ENCODE data around the gene CACNA1D. TPM values are rescaled to one million over a fixed set of nuclear protein-coding genes. Genes with fewer than 3 reads are reported as not detected.

Gene CACNA1D
- total RNA-seq, 2 experiments from 2014 or later: 0.31 to 0.32 TPM

DNA sequence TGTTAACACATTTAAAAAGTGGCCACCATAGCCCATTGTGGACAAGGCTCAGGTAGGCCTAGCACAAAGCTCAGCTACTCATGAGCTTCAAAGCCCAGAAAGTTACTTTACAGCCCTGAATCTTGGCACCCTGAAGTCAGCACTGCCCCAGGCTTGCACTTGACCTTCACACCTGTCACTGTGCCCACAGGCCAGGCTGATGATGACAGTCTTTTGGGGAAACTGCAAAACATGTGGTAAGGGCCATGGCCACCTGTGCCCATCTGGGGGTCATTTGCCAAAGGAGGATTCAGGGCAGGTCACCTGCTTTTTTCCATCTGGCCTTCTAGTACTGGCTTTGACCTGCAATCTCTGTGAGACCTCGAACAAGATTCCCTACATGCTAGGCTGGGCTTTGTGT, 340.8 kb downstream of the CACNA1D start:
- H3K4me1 Mint-ChIP-seq (ENCODE audit: low read depth): no peaks in the 10 kb centered on the region

DNA sequence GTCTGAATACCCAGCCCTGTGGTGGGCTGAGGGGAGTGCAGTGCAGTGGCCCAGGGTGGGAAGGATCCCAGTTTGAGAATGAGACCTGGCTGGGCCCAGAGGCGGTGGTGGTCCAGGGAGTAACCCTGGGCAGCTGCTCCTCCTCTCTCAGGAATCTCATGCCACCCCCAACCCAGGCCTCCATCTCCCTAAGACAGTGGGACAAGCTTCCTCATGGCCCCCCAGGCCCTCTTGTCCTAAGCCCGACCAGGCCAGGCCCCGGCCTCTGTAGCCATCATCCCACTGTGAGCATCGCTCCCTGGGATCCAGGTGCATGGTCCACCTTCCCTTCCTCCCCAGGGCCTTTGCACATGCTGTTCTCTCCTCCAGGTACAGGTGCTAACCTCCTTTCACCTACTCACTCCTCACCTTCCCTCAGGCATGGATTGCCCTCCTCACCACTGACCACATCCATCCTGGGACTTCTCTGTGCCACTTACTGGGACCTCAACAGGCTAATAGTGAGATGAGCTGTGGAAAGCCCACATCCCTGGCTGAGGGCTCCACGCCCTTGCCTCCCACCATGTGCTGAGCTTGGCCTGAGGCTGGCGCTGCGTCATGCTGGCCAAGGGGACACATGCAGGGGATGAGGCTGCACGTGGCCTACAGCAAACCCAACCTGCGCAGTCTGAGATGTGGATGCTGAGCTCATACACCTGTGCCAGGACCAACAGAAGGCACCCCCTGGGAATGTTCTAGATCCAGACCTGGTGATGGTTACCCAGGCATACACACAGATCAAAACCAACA, 341.9 kb downstream of the CACNA1D start:
- peaks cover 3% of the 10 kb centered on the region for H3K27me3 Mint-ChIP-seq (ENCODE audit: low read depth)
- CTCF ChIA-PET: no interaction called here

More for the DNA sequence above, 340.8 kb downstream of the CACNA1D start:
- Mint-ChIP-seq H3K9me3 (ENCODE audit: insufficient read depth) (no peaks in the 10 kb centered on the region), H3K27me3 (ENCODE audit: low read depth) (peaks cover 2% of the 10 kb centered on the region), H3K27ac (no peak overlapping the region), H3K36me3 (ENCODE audit: low read depth) (no peaks in the 10 kb centered on the region), H3K4me3 (no peak overlapping the region)
- POLR2A ChIA-PET: no interaction called here
- DNase-seq: no peak
- CTCF ChIA-PET: no interaction called here
- no peak for ATAC-seq

DNA sequence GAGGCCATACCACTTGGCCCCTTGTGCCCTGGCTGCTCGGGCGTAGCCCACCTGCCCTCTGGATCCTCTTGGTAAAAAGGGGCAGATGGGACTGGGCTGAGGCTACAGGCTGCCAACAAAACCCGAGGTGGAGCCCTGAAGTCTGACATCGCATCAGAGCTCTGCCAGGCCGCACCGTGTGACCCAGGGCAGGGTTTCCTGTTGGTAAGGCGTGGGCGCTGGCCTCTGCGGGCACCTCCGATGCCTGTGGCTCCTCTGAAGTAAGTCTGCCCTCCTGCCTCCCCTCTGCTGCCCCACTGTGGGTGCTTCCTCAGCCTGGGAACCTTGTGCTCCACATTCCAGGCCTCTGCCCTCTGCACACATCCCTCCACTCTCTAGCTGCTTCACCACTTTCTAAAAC, 342.9 kb downstream of the CACNA1D start:
- Mint-ChIP-seq H3K27me3 (ENCODE audit: low read depth) (peaks cover 7% of the 10 kb centered on the region), H3K9me3 (ENCODE audit: insufficient read depth) (no peaks in the 10 kb centered on the region), H3K36me3 (ENCODE audit: low read depth) (no peaks in the 10 kb centered on the region), H3K4me1 (ENCODE audit: low read depth) (no peaks in the 10 kb centered on the region), H3K27ac (no peak overlapping the region), H3K4me3 (no peak overlapping the region)
- ATAC-seq: no peak
- no peak for DNase-seq
- ChIA-PET POLR2A (no interaction called here), CTCF (no interaction called here)

More for the DNA sequence above, 341.9 kb downstream of the CACNA1D start:
- ATAC-seq: no peak
- POLR2A ChIA-PET: no interaction called here
- Mint-ChIP-seq H3K4me1 (ENCODE audit: low read depth) (no peaks in the 10 kb centered on the region), H3K27ac (no peak overlapping the region), H3K36me3 (ENCODE audit: low read depth) (no peaks in the 10 kb centered on the region), H3K9me3 (ENCODE audit: insufficient read depth) (no peaks in the 10 kb centered on the region), H3K4me3 (no peak overlapping the region)
- DNase-seq: no peak

DNA sequence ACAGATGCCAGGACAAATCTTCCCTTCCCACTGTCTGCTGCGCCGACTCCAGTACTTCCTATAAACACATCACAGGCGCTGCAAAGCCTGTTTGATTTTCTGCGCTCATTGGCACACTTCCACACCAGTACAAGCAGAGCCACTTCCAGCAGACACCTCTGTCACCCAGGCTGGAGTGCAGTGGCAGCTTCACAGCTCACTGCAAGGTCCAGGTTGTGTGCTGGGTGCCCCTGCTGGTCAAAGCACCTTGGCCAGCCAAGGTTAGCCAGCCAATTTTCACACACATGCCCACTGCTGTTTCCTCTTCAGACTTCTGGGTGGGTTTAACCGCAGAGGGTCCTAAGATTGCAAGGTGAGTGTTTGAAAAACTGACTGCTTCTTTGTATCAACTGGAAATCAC, 346.9 kb downstream of the CACNA1D start:
- H3K27me3 Mint-ChIP-seq (ENCODE audit: low read depth): peaks cover 31% of the 10 kb centered on the region
- no peaks in the 10 kb centered on the region for H3K9me3 Mint-ChIP-seq (ENCODE audit: insufficient read depth)
- ATAC-seq (no peak), DNase-seq (no peak)
- no peak overlapping the region for H3K27ac Mint-ChIP-seq
- POLR2A ChIA-PET: no interaction called here
- H3K4me1 Mint-ChIP-seq (ENCODE audit: low read depth): no peaks in the 10 kb centered on the region
- CTCF ChIA-PET: no interaction called here
- no peaks in the 10 kb centered on the region for H3K36me3 Mint-ChIP-seq (ENCODE audit: low read depth)
- H3K4me3 Mint-ChIP-seq: no peak overlapping the region

DNA sequence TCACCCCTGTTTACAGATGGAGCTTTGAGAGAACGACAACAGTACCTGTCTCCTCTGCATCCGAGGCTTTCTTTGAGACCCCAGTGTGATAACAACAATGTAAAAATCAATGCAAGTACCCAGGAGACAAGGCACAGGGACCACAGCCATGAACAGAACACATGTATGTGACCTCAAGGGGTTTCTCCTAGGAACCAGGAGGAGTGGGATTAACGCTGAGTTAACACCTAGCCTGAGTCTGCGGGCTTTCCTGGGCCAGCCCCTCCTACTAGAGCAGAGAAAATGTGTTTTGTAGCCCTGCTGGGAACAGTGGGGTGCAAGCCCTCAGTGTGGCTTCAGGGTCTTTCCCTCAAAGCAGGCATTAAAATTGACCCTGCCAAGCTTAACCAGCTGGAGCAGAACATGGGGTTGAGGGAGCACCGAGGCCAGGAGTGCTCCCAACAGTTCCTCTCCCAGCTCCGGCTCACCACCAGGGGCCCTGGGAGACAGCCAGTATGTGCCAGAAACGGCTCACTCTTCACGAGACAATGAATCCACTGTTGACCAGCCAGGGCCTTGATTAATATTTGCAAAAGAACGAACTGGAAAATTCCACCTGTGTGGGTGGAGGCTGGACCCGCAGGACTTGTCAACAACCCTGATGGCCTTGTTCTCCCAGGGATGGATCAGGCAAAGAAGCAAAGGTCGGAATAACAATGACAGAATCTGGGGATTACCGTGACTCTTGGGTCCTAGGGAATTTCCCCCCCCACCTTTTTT, 348.2 kb downstream of the CACNA1D start:
- peaks cover 40% of the 10 kb centered on the region for H3K27me3 Mint-ChIP-seq (ENCODE audit: low read depth)
- CTCF ChIA-PET: no interaction called here
- H3K9me3 Mint-ChIP-seq (ENCODE audit: insufficient read depth): no peaks in the 10 kb centered on the region
- peaks cover 2% of the 10 kb centered on the region for H3K4me1 Mint-ChIP-seq (ENCODE audit: low read depth)
- no peak overlapping the region for H3K4me3 Mint-ChIP-seq
- H3K27ac Mint-ChIP-seq: no peak overlapping the region
- POLR2A ChIA-PET: no interaction called here
- no peak for ATAC-seq
- H3K36me3 Mint-ChIP-seq (ENCODE audit: low read depth): no peaks in the 10 kb centered on the region
- DNase-seq: no peak

DNA sequence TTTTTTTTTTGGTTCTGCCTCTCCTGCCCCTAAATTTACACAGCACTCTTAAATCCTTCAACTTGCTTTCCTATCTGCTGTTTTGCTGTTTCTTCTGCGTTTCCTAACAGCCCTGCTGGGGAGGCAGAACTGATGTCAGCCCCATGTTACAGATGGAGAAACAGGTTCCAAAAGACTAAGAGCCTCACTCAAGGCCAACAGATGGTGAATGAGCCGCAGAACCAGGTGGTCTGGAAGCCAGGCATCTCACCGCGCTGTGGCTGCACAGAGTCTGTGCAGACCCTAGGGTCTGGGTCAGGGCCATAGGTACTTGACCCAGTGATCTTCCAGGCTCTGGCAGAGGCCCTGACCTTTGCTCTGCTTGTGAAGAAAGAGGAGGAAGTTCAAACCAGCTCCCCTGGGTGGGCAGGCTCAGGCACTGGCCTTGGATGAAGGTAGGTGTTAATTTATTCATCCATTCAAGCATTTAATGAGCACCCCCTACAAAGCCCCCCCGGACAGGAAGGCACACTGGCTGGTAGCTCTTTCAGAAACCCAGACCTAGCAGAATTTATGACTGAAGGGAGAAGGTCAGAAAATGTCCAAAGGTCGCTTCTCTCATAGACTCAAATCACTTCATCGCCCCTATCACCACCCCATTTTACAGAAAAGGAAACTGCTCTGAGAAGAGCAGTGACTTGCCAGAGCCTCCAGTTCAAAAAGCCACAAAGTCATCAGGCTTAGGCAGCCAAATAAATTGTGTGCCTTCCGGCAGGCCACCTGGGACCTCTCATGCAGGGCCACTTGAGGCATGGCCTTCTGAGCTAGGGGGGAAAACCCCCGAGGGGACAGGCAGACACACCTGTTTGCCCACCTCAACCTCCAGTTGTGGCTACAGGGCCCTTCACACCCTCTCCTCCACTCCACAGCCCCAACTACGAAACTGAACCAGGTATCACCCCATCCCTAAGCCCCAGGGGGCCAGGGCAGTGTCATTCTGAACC, 349.1 kb downstream of the CACNA1D start:
- DNase-seq (no peak), ATAC-seq (no peak)
- Mint-ChIP-seq H3K4me3 (no peak overlapping the region), H3K27me3 (ENCODE audit: low read depth) (peaks cover 42% of the 10 kb centered on the region), H3K27ac (no peak overlapping the region), H3K9me3 (ENCODE audit: insufficient read depth) (no peaks in the 10 kb centered on the region), H3K4me1 (ENCODE audit: low read depth) (peaks cover 2% of the 10 kb centered on the region), H3K36me3 (ENCODE audit: low read depth) (no peaks in the 10 kb centered on the region)
- ChIA-PET CTCF (no interaction called here), POLR2A (no interaction called here)

DNA sequence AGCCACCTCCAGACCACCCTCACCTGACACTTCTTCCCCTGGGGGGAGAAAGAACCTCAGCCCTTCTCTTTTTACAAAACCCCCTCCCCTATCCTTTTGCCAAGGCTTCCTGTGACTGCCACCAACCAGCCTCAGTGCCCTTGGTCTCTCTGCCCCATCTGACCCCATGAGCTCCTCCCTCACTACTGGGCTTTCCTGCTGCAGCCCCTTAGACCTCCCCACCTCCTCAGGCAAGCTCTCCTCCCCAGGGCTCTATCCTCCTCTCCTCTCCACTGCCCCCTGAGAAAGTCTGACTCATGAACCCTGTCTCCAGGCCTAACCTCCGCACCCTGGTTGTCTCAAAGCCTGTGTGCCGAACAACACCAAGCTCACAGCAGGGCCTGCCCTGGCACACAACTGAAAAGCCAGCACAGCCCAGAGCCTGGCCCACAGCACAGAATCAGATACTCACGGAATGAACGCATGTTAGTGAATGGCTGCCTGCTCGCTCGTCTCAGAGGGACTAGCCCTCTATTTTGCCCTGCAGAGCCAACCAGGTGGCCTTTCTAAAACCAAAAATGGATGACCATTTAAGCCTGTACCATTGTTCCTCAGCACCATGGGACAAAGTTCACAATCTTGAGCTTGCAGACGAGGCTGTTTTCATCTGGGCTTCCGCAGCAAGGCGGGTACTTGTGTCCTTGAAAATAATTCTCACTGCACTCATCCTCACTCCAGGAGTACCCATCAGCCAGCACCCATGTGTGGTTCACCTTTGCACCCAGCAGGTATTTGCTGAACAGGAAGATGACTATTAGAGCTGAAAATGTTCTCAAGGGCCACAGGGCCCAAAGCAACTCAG, 350.1 kb downstream of the CACNA1D start:
- CTCF ChIA-PET: no interaction called here
- Mint-ChIP-seq H3K4me3 (no peak overlapping the region), H3K27ac (no peak overlapping the region), H3K36me3 (ENCODE audit: low read depth) (no peaks in the 10 kb centered on the region), H3K27me3 (ENCODE audit: low read depth) (peaks cover 45% of the 10 kb centered on the region), H3K4me1 (ENCODE audit: low read depth) (peaks cover 2% of the 10 kb centered on the region), H3K9me3 (ENCODE audit: insufficient read depth) (no peaks in the 10 kb centered on the region)
- POLR2A ChIA-PET: no interaction called here
- DNase-seq: no peak
- ATAC-seq: no peak

DNA sequence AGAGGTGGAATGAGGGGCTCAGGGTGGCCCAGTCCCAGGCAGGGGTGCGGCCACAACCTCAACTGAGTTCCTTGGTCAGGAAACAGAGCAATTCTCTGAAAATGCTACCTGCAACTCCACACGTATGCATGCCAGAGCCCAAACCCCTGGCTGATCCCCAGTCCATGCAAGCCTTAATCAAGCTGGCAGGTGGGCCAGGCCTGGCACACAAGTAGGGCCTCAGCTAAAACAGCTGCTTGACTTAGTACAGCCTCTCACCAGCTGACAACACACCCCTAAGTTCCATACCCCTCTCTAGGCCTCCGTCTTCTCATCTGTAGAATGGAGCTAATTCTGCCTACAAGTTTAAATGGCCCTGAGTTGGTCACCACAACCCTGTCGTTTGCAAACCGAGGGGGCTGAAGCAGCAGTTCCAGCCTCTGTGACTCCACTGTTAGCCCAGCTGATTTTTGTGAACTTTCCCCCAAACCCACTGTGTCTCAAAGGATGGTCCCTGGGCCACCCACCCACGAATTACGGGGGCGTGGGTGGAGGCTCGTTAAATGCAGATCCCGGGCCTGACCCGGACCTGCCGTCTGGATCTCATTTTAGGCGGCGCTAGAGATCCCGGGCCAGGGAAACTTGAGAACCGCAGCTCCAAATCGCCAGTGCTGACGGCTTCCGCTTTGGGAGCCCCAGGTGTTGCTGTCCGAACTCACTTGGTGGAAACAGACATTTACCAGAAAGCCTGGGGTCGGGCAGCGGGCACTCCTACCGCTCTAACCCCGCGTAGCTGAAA, 350.9 kb downstream of the CACNA1D start:
- Mint-ChIP-seq H3K4me3 (peak overlapping the region; percentile 46), H3K36me3 (ENCODE audit: low read depth) (no peaks in the 10 kb centered on the region), H3K4me1 (ENCODE audit: low read depth) (peaks cover 2% of the 10 kb centered on the region), H3K9me3 (ENCODE audit: insufficient read depth) (no peaks in the 10 kb centered on the region), H3K27ac (no peak overlapping the region), H3K27me3 (ENCODE audit: low read depth) (peaks cover 49% of the 10 kb centered on the region)
- ATAC-seq (no peak), DNase-seq (no peak)
- ChIA-PET POLR2A (no interaction called here), CTCF (no interaction called here)

DNA sequence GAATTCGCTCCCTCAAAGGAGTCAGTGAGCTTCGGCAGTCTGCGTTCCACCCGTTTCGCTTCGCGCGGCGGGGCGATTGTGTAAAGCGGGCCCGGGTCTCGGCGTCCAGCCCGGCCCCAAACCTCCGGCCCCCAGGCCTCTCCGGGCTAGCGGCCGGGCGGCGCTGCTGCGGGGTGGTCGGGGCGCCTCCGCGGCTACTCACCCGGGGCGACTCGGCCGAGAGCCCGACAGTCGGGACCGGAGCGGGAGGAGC, 351.4 kb downstream of the CACNA1D start:
- H3K9me3 Mint-ChIP-seq (ENCODE audit: insufficient read depth): no peaks in the 10 kb centered on the region
- no peak overlapping the region for H3K27ac Mint-ChIP-seq
- ATAC-seq: peak; percentile 57
- H3K4me1 Mint-ChIP-seq (ENCODE audit: low read depth): peaks cover 2% of the 10 kb centered on the region
- H3K36me3 Mint-ChIP-seq (ENCODE audit: low read depth): no peaks in the 10 kb centered on the region
- ChIA-PET CTCF (no interaction called here), POLR2A (no interaction called here)
- no peak for DNase-seq
- H3K4me3 Mint-ChIP-seq: peak overlapping the region; percentile 18
- H3K27me3 Mint-ChIP-seq (ENCODE audit: low read depth): peaks cover 47% of the 10 kb centered on the region

DNA sequence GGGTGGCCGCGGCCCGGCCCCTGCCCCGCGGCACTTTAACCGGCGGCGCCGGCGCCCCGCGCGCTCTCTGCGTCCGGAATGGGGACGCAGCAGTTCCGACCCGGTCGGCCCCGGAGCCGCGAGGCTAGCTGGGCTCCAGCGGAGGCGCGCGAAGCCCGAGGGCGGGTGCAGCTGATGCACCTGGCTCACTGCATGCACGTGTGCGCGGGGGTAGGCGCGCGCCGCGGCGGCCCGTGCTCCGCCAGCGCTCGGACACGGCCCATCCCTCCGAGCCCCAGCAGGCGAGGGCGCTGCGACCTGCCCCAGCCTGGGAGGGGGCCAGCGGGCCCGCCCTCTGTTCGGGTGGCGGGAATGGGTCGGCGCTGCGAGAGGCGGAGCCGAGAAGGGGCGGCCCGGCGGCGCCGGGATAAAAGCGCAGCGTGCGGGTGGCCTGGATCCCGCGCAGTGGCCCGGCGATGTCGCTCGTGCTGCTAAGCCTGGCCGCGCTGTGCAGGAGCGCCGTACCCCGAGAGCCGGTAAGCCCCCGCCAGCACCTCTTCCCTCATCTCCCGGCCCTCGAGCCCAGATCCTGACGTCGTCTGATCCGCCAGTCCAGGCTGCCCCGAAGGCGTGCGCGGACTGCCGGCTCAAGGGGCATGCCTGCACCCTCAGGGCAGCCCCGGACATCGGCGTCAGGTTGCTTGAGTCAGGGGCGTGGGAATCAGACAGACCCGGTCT, 351.9 kb downstream of the CACNA1D start, which contains the start of the genes CHDH and IL17RB:
TSS of gene CHDH (minus strand) at position 286 of the 717 bp plus-strand sequence. CDS start 22,411 bp downstream, outside the sequence.
TSS of gene IL17RB (plus strand) at position 435 of the 717 bp plus-strand sequence. CDS start at position 456, 21 bp downstream.
- H3K27ac Mint-ChIP-seq: no peak within 1 kb of the TSS
- H3K9me3 Mint-ChIP-seq (ENCODE audit: insufficient read depth): no peaks in the 10 kb centered on the region
- DNase-seq (no peak), ATAC-seq (peak; percentile 68)
- no peaks in the 10 kb centered on the region for H3K36me3 Mint-ChIP-seq (ENCODE audit: low read depth)
- H3K4me1 Mint-ChIP-seq (ENCODE audit: low read depth): peaks cover 2% of the 10 kb centered on the region
- H3K4me3 Mint-ChIP-seq: peak within 1 kb of the TSS; percentile 52
- H3K27me3 Mint-ChIP-seq (ENCODE audit: low read depth): peaks cover 47% of the 10 kb centered on the region
- ChIA-PET CTCF (no interaction called here), POLR2A (interaction anchor here (0.9 kb wide), 1 partner anchor 10 kb away, joined by 4 read pairs; no protein-coding TSS in a partner anchor)
